Measurements from ENCODE around the gene SLF2.

DNA sequence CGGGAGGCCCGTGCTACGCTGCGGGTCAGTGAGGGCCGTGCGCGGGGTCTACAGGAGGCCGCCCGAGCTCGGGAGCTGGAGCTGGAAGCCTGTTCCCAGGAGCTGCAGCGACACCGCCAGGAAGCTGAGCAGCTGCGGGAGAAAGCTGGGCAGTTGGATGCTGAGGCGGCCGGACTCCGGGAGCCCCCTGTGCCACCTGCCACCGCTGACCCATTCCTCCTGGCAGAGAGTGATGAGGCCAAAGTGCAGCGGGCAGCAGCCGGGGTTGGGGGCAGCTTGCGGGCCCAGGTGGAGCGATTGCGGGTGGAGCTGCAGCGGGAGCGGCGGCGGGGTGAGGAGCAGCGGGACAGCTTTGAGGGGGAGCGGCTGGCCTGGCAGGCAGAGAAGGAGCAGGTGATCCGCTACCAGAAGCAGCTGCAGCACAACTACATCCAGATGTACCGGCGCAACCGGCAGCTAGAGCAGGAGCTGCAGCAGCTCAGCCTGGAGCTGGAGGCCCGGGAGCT, 93.9 kb downstream of the SLF2 start:
- TF ChIP-seq, protein P1, sequence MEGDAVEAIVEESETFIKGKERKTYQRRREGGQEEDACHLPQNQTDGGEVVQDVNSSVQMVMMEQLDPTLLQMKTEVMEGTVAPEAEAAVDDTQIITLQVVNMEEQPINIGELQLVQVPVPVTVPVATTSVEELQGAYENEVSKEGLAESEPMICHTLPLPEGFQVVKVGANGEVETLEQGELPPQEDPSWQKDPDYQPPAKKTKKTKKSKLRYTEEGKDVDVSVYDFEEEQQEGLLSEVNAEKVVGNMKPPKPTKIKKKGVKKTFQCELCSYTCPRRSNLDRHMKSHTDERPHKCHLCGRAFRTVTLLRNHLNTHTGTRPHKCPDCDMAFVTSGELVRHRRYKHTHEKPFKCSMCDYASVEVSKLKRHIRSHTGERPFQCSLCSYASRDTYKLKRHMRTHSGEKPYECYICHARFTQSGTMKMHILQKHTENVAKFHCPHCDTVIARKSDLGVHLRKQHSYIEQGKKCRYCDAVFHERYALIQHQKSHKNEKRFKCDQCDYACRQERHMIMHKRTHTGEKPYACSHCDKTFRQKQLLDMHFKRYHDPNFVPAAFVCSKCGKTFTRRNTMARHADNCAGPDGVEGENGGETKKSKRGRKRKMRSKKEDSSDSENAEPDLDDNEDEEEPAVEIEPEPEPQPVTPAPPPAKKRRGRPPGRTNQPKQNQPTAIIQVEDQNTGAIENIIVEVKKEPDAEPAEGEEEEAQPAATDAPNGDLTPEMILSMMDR (IDR thresholded peaks at IDR 0.05) = no peak
- TF ChIP-seq POLR2A (IDR thresholded peaks at IDR 0.05) = no peak

Measured in prostate gland (tissue), 2 donors.